Liver (tissue), 3 donors: ENCODE data around the gene HNRNPA3.

Experiments used
- JUND ChIP-seq, 2 donors: IDR thresholded peaks; 2 replicates each; pipeline ENCODE4 v1.6.1; 2016; ENCODE audit warnings: antibody characterized with exemption in 2 of 2
- NR2F2 ChIP-seq: IDR thresholded peaks from 2 replicates; pipeline ENCODE4 v1.6.1; 2016; ENCODE audit warnings: antibody characterized with exemption
- RAD21 ChIP-seq, 2 donors: IDR thresholded peaks; 2 replicates each; pipeline ENCODE4 v1.6.1; 2016; ENCODE audit warnings: antibody characterized with exemption in 2 of 2, mild to moderate bottlenecking in 2 of 2
- RXRA ChIP-seq, 2 donors: IDR thresholded peaks; 2 replicates each; pipeline ENCODE4 v1.6.1; 2017 to 2018; ENCODE audit warnings: antibody characterized with exemption in 2 of 2, mild to moderate bottlenecking in 1 of 2
- YY1 ChIP-seq: IDR thresholded peaks from 2 replicates; pipeline ENCODE4 v1.6.1; 2016; ENCODE audit warnings: antibody characterized with exemption, mild to moderate bottlenecking
- TF ChIP-seq, protein P1 (sequence below): fragments of 150-350 bp; IDR thresholded peaks from 2 replicates; pipeline ENCODE4 v1.5.1; 2017; ENCODE audit warnings: improper control_type of control experiment, low read depth, low read length; ENCODE audit not compliant: missing input control
- TF ChIP-seq, protein P2 (sequence below): IDR thresholded peaks from 2 replicates; pipeline ENCODE4 v1.6.1; 2016; ENCODE audit warnings: antibody characterized with exemption
- donor health status: healthy.
- donor health status: healthy.

DNA sequence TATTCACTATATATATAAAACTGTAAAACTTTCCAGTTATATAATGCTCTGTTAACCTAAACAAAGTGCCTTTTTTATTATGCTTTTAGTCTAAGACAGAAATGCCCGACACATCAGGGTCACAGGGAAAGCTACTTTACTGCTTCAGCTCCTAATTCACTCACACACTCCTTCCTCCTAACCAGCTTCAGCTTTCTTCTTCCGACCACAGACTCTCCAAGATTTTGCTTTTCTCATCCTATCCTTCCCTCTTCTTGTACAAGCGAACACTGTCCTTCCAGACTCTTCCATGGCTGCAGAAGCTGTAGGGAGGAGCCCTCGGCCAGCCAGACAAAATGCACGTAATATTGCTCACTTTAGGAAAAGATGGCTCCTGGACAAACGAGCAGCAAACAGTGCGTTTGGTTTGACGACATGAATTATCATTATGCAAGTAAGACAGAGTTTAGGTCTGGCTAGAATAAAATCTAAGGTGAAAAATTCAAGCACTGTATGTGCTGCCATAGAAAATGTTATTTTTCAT lies 47.5 kb upstream of the HNRNPA3 start:
- TF ChIP-seq, protein P1, sequence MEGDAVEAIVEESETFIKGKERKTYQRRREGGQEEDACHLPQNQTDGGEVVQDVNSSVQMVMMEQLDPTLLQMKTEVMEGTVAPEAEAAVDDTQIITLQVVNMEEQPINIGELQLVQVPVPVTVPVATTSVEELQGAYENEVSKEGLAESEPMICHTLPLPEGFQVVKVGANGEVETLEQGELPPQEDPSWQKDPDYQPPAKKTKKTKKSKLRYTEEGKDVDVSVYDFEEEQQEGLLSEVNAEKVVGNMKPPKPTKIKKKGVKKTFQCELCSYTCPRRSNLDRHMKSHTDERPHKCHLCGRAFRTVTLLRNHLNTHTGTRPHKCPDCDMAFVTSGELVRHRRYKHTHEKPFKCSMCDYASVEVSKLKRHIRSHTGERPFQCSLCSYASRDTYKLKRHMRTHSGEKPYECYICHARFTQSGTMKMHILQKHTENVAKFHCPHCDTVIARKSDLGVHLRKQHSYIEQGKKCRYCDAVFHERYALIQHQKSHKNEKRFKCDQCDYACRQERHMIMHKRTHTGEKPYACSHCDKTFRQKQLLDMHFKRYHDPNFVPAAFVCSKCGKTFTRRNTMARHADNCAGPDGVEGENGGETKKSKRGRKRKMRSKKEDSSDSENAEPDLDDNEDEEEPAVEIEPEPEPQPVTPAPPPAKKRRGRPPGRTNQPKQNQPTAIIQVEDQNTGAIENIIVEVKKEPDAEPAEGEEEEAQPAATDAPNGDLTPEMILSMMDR = no peak
- TF ChIP-seq JUND (IDR thresholded peaks at IDR 0.05) (no peak), RAD21 (IDR thresholded peaks at IDR 0.05) (no peak), NR2F2 (no peak), YY1 (peak; percentile 98), RXRA (IDR thresholded peaks at IDR 0.05) (peak in 1 of 2 donors; percentile 9)
- TF ChIP-seq, protein P2, sequence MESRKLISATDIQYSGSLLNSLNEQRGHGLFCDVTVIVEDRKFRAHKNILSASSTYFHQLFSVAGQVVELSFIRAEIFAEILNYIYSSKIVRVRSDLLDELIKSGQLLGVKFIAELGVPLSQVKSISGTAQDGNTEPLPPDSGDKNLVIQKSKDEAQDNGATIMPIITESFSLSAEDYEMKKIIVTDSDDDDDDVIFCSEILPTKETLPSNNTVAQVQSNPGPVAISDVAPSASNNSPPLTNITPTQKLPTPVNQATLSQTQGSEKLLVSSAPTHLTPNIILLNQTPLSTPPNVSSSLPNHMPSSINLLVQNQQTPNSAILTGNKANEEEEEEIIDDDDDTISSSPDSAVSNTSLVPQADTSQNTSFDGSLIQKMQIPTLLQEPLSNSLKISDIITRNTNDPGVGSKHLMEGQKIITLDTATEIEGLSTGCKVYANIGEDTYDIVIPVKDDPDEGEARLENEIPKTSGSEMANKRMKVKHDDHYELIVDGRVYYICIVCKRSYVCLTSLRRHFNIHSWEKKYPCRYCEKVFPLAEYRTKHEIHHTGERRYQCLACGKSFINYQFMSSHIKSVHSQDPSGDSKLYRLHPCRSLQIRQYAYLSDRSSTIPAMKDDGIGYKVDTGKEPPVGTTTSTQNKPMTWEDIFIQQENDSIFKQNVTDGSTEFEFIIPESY = no peak
